NCI-H460 (cell line): ENCODE measurements around the gene FLVCR2. TPM values are rescaled to one million over a fixed set of nuclear protein-coding genes. Genes with fewer than 3 reads are reported as not detected.

ENCODE experiments used
- DNase-seq: peaks from one replicate; pipeline ENCODE4 v3.0.0-alpha.2; 2016; ENCODE audit warnings: low read depth; ENCODE audit errors: extremely low read depth
- polyA plus RNA-seq: library from polyadenylated mRNA; depleted of rRNA; stranded (reverse); fragments of >200 nt; gene quantifications from 2 replicates; pipeline ENCODE4 v1.2.3, GENCODE V29; 2014; cell fraction: nucleus; rRNA removed
- total RNA-seq: library from RNA; depleted of rRNA; stranded (reverse); fragments of >200 nt; shearing (Covaris generic); gene quantifications from 2 replicates; pipeline ENCODE4 v1.2.3, GENCODE V29; 2014; rRNA removed

FLVCR2 gene, protein sequence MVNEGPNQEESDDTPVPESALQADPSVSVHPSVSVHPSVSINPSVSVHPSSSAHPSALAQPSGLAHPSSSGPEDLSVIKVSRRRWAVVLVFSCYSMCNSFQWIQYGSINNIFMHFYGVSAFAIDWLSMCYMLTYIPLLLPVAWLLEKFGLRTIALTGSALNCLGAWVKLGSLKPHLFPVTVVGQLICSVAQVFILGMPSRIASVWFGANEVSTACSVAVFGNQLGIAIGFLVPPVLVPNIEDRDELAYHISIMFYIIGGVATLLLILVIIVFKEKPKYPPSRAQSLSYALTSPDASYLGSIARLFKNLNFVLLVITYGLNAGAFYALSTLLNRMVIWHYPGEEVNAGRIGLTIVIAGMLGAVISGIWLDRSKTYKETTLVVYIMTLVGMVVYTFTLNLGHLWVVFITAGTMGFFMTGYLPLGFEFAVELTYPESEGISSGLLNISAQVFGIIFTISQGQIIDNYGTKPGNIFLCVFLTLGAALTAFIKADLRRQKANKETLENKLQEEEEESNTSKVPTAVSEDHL
- 0.23 and 0.62 TPM in 2 replicates for total RNA-seq
- polyA plus RNA-seq = 0.19 and 0.28 TPM in 2 replicates

DNA sequence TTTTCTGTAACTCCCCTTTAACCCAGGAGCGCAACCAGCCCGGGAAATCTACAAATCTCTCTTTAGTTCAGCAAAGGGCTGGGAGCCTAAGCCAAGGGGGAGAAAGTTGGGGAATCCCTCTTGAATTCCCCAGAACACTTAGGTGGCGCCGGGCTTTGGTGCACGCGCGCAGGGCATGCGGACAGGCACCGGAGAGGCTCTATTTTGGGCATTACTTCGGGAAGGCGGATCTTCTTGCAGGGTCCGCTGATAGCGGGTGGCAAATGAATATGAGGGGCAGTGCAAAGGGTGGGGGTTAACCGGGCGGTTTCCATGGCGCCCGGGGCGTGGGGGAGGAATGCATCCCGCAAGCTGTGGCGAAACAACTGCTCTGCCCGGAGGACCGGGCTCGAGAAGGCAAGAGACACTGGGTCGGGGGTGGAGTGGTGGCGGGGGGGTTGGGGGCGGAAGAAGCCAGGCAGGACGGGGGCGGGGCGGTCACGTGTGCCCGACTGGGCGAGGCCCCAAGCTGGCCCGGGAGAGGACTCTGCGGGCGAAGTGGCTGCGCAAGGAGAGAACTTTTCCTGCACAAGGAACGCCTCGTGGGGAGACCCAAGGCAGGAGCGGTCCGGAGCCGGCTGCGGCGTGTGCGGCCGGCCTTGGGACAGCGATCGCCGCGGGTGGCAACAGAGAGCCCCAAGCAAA lies at the start of gene FLVCR2:
FLVCR2 (plus strand) TSS at position 519 of the 684 bp plus-strand sequence. CDS start 353 bp downstream, outside the sequence.
- peak; percentile 30 for DNase-seq

DNA sequence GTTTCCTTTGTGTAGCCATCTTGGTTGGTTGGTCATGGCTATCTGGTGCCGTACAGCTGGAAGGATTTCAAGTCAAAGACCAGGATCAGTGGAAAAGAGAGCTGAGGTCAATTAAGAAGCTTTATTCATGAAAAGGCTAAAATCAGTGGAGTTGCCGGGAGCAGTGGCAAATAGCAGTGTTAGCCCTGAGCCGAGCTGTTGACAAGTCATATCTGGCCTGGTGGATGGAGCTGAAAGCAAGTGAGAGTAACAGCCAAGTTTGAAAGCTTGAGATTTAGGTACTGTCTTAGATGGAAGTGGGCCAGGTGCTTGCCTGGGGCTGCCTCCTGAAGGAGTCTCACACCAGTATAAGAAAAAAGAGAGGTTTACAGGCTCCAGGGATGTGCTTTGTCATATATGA lies 47.2 kb upstream of the FLVCR2 start:
- no peak for DNase-seq

DNA sequence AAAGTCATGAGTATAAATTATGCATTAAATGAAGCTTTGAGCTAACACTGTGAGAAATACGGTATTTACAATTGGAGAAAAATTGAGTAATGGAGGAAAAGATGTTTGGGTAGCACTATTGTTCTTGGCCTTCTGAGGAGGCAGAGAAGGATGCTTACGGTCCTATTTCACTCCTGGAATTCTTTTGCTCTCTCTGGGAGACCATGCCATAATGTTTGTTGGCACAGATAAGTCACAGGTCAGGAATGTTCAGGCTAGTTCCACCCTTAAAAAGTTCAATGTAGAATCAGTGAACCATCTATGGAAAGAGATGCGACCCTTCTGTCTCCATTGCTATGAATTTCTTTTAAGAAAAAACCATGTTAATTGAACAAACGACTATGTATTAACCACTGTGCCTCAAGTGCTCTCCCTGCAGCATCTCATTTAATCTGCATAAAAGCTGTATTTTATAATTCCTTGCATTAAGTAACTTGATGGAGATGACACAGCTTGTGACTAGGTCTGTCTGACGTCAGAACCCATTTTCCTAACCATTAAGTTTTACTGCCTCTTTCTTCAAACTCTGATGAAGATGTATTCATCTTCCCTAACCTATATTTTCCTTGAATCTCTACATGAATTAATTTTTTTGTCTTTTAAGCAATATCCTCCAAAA lies 46.6 kb upstream of the FLVCR2 start:
- DNase-seq = no peak

DNA sequence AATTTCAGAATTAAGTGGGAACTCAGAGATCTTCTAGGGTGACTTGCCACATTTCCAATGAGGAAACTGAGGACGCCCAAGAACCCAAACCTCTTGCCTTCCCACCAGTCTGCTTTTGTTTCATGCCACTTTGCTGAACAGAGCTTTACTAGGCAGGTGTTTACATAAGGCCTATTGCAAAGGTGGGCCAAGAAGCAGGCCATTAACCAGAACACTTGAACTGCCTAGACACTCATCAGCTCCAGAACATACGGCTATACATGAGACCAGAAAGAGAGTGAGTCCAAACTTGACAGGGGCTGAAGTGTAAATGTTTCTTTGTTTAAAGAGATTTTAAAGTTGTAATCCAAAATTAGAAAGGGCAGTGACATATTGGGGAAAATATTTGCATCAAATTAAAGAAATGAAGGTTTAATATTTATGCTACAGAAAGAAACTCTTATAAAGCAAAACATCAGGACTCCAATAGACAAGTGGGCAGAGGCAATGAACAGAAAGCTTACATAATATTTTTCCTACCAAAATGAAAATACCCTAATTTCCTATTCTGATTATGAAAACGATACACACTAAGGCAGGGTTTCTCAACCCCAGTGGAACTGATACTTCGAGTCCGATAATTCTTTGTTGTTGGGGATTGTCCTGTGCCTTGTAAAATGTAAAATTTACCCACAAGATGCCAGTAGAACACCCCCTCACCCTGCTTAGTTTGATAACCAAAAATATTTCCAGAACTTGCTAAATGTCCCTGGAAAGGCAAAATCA lies 44.4 kb upstream of the FLVCR2 start:
- no peak for DNase-seq

DNA sequence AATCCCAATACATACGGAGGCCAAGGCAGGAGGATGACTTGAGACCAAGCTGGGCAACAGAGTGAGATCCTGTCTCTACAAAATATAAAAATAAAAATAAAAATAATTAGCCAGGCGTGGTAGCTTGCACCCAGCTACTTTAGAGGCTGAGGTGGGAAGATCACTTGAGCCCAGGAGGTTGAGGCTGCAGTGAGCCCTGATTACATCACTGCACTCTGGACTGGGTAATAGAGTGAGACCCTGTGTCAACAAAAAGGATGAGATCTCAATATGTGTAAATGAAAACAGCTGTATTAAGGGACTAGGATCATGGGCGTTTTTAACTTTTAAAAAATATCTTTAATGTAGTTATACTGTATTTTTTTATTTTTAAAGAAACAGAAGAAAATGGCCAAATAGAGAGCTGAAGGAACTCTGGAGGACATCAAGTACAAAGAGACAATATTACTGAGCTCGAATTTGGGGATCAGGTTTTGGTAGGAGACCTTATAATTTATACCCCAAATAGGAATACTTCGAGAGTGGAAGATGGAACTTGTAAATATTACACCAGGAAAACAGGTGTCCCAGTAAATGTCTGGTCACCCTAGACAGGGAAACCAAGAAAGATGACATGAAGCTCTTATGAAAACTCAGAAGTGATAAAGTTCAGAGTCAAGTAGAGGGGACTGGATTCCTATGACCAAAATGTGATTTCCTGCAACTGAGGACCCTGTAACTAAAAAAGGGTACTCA lies 43.1 kb upstream of the FLVCR2 start:
- DNase-seq = no peak

DNA sequence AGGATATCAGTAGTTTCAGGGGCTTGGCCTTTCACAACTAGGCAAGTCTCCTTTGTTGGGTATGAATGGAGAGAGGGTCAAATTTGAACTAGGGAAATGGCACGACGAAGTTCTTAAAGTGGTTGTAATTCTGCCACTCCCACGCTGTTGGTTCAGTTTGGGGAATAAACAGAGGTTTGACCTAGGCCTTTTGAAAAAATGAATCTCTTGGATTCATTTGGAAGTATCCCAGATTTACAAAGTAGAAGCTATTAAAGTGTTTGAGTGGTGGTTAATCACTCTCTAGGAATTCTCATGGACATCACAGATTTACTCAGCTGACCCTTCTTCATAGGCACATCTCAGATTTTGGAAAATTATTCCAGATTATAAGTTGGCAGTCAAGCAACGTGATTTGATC lies 41.3 kb upstream of the FLVCR2 start:
- DNase-seq = no peak

DNA sequence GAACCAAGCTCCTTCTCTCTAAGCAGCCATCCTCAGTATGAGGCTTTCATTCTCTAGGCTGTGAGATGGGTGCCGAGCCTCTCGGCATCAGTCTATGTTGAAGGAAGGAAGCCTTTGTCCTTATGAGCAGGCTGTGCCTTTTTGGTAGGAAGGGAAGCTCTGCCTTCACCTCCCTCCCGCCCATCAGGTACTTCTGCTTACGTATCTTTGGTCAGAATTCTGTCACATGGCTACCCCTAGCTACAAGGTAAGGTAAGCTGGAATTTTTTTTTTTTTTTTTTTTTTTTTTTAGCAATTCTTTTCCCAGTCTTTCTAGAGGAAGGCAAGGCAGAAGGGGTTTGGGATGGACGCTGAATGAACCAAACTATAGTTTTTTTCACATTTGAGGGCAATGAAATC lies 39.3 kb upstream of the FLVCR2 start:
- no peak for DNase-seq

DNA sequence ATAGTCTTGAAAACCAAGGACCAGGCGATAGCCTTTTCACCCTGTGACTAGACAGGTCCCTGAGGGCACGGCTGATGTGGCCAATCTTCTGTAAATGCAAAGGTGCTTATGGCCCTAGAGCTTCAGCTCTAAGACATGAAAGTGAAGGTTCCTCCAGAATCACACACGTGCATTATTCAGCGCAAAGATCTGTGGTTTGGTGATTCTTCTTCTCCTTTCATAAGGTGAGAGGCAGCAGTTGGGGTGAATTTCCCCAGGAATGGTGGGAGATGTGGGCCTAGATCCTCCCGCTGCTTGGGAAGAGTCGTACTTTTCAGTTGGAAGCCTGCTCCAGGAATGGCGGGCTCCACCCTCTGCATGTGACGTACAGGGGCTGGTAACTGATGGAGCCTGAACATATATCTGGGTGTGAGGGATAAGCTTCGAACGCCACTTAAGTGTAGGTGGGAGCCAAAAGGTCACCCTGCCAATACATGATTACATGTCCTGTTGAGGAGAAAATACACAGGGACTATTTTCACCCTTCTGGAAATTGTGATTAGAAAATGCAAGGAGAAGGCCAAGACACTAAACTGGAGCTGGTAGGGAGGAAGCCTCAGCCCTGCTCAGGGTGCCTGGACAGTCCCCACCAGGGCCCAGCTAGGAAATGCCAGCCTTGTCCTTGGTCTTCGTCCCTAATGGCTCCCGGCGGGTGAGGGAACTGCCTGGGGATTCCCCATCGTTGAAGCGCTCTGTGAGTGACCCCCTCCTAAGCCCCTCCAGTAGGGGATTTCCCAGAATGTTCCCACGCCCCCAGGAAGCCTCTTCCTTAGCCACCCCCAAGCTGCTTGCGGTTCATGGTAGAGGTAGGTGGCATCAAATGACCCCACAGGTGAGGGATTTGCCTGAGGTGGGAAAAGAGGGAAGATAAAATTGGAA lies 38.6 kb upstream of the FLVCR2 start:
- no peak for DNase-seq

DNA sequence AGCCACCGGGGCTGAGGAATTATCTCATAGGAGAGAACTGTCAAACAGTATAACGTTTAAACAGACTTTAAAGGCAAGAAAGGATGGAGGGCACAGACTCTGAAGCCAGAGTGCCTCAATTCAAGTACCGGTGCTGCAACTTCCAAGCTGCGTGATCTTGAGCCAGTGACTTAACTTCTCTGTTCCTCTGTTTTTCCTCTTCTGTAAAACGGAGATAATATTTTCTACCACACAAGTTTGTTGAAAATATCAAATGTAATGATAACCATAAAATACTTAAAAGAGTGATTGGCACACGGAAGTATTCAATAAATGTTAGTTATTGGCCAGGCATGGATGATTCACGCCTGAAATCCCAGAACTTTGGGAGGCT lies 38.0 kb upstream of the FLVCR2 start:
- DNase-seq = no peak

DNA sequence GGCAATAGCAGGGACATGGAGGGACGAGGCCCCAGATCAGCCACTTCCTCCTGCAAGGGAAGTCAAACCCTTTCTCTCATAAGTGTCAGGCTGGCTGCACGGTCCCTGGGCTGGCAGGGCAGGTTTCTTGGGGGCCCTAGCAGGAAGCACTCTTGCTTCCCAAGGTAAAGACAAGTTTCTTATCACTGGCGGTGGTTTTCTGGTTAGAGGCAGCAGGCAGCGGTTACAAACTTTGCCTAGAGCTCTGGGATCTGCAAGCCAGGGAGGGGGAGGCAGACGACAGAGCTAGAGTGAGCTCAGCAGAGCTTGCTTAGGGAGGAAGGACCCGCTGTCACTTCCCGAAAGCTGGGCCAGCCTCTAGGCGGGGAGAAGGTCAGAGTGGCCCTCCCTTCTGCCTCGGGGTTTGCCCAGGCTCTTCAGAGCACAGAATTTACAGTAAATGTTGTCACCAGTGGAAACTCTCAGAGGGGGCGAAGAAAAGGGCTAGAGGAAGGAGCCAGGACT lies 35.8 kb upstream of the FLVCR2 start:
- DNase-seq = no peak

DNA sequence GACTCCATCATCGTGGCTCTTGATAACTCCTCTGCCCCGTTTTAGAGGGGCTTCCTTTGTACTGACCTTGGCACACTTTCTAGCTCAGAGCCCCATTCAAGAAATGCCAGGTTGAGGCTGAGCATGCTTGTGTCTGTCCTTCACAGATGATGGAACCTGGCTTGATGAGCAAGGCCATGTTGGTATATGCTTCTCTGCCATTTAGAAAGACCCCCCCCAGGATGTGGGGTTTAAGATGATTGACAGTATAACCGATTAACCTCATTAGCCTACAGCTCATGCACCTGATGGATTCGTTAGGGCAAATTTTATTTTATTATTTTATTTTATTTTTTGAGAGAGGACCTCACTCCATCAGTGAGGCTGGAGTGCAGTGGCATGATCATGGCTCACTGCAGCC lies 35.2 kb upstream of the FLVCR2 start:
- no peak for DNase-seq

DNA sequence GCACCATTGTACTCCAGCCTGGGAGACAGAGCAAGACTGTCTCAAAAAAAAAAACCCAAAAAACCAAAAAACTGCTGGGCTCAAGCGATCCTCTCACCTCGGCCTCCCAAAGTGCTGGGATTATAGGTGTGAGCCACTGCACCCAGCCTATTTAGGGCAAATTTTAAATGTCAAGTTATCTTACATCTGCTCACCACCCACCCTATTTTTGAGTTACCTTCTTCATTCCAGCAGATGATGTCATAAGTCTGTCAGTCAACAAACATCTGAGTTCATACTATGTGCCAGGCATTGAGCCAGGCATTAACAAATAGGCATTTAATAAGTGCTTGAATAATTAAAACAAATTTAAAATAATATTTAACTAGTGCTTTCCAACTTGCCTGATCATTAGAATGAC lies 34.6 kb upstream of the FLVCR2 start:
- no peak for DNase-seq

DNA sequence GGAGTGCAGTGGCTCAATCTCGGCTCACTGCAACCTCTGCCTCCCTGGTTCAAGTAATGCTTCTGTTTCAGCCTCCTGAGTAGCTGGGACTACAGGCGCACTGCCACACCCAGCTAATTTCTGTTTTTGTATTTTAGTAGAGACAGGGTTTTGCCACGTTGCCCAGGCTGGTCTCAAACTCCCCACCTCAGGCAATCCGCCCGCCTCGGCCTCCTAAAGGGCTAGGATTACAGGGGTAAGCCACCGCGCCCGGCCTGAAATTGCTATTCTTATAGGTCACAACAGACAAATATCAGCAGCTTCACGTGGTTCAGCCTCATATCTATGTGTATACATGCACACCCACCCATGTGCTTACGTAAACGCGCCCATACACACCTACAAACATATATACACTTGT lies 32.5 kb upstream of the FLVCR2 start:
- no peak for DNase-seq

DNA sequence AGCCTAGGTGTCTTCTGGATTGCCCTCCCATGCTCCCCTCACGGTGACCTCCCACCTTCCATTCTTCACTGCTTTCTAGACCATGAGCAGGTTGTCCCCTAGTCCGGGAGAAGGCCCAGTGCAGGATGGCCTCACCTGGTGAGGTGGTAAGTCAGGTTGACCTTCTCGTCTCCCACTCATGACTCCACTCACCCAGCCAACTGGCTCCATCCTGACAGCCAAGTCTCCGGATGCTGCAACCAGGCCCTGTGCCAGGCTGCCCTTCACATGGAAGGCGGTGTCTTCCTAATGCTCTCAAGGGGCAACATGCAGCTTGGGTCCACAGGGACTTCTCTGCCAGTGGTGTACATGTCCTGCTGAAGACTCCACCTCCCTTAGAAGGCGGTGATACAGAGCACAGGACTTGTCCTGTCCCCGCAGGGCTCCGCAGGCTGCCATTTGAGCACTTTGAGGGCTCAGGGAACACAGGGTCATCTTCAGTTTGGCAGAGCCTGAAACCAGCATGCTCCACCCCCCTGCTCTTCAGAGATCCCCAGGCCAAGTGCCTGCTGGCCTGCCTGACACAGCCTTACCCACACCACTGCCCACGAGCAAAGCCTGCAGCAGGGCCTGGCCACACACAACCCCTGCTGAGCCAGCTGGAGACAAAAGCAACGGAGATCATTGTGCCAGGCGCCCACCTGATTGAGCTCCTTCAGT lies 30.7 kb upstream of the FLVCR2 start:
- no peak for DNase-seq

DNA sequence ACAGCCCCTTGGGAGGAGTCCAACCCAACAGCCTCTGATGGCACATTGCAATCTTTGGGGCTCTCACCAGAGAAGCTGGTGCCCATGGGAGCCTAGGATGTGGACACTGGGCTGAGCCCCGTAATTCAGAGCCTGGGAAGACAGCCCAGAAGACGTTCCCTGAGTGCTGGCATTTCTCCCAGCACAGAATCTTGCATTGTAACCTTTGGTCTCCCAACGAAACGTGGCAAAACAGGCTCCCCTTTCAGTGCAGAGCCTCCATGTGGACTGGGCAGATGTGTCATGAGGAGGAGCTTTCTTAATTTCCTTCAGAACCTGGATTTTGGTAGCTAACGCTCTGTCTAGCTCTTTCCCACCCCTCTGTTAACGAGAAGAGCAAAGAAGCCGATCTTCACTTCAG lies 29.9 kb upstream of the FLVCR2 start:
- DNase-seq = no peak

DNA sequence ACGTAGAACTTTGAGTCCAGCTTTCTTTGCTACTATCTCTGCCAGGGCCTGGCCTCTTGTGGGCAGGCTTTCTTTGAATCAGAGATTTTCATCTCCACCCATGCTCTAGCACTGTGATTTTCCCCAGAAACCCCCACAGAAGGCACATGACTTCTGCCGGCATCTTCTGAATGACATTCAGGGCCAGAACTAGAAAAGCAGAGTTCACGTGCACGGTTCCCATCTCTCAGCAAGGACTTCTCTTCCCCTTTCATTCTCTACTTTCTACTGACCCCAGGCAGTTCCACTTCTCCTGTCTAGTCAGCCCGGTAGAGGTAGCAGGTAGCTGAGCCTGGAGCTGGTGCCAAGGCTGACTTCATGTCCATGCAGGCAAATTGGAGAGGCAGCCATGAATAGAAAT lies 29.3 kb upstream of the FLVCR2 start:
- no peak for DNase-seq

DNA sequence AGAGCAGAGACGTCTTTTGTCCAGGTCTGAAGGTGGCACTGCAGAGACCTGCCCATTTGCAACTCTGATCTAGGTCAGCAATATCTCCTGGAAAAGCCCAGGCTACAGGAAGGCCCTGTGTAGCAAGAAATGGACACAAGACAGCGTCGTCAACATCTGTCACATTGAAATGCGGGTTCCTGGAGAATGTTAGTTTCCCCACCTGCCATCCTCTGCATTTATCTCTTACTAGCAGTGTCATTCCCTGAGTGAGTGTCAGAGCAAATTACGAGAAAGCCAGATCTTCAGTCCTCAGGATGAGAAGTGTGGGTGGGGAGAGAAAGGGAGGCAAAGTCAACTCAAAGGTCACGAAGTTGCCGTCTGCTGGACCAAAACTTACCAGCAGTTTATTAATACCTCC lies 27.4 kb upstream of the FLVCR2 start:
- no peak for DNase-seq

DNA sequence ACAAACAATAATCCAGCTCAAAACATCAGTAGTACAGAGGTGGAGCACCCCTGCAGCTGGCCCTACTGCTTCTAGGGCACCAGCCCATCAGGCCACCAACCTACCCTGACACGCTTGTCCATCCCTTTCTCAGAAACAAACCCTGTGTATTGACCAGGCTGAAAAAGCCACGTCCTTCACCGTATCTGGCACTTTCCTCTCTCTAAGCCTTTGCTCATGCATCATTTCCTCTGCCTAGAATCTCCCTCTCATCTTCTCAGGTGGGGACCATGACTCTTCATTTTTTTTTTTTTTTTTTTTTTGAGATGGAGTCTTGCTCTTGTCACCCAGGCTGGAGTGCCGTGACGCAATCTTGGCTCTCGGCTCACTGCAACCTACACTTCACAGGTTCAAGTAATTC lies 25.3 kb upstream of the FLVCR2 start:
- DNase-seq = no peak
